Upper lobe of right lung (tissue), 1 donor: ENCODE results near the gene AKTIP. TPM values are rescaled to one million over a fixed set of nuclear protein-coding genes. Genes with fewer than 3 reads are reported as not detected.

Source experiments
- ATAC-seq: fragments of 200-7000 bp; cut with Tn5 transposase; one replicate; pipeline ENCODE4 v1.9.1; 2020; ENCODE audit warnings: mild to moderate bottlenecking, moderate library complexity
- DNase-seq: peaks from one replicate; pipeline ENCODE4 v3.0.0-alpha.2; 2020
- H3K27ac ChIP-seq: fragments of 200-600 bp; one replicate; pipeline ENCODE4 v1.8.0; 2022
- H3K27me3 ChIP-seq: fragments of 200-600 bp; one replicate; pipeline ENCODE4 v1.8.0; 2022; ENCODE audit warnings: mild to moderate bottlenecking
- H3K36me3 ChIP-seq: fragments of 200-600 bp; one replicate; pipeline ENCODE4 v1.8.0; 2022
- H3K4me1 ChIP-seq: fragments of 200-600 bp; one replicate; pipeline ENCODE4 v1.8.0; 2022
- H3K4me3 ChIP-seq: fragments of 200-600 bp; one replicate; pipeline ENCODE4 v1.8.0; 2022; ENCODE audit warnings: mild to moderate bottlenecking
- H3K9me3 ChIP-seq: fragments of 200-600 bp; one replicate; pipeline ENCODE4 v1.8.0; 2022
- intact Hi-C: fragments of 100-400 bp; cut with DNase I; formaldehyde crosslinking; loops from one replicate; pipeline ENCODE4 v1.11.0; 2022
- total RNA-seq: library from RNA; stranded (reverse); fragmentation: NEBNext Ultra II Directional; extraction: Animal tissue kit (Norgen Biotek cat#: 25700); gene quantifications from one replicate; pipeline ENCODE4 v1.2.1, GENCODE V29; 2021
- TF ChIP-seq, protein P1 (sequence below): fragments of 200-600 bp; IDR thresholded peaks from one replicate; pipeline ENCODE4 v1.8.0; 2022; ENCODE audit warnings: antibody characterized with exemption
- donor health status: DM: no; HTN: yes; CAD: no; lungs with severe emphysema.

AKTIP gene
- total RNA-seq, 1 donor from 2014 or later: 40.7 TPM

DNA sequence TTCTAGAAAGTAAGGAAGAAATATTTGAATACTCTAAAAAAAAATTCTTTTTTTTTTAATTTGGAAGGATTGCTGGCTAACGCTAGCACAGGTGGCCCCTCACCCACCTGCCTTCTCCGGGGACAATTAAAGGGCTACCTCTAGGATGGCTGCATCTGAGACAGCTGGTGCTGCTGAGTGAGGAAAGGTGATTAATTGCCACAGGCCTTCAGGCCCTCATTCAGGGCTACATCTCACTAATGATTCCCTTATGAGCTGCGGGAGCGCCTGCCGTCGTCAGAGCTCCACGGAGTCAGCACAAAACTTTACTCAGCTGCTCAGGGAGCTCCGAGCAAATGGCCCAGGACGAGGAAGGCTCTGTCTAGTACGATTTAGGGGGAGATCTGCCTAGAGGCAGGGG, 27.0 kb upstream of the AKTIP start:
- no peaks in the 10 kb centered on the region for H3K27me3 ChIP-seq
- no peak overlapping the region for H3K4me3 ChIP-seq
- DNase-seq: no peak
- TF ChIP-seq, protein P1, sequence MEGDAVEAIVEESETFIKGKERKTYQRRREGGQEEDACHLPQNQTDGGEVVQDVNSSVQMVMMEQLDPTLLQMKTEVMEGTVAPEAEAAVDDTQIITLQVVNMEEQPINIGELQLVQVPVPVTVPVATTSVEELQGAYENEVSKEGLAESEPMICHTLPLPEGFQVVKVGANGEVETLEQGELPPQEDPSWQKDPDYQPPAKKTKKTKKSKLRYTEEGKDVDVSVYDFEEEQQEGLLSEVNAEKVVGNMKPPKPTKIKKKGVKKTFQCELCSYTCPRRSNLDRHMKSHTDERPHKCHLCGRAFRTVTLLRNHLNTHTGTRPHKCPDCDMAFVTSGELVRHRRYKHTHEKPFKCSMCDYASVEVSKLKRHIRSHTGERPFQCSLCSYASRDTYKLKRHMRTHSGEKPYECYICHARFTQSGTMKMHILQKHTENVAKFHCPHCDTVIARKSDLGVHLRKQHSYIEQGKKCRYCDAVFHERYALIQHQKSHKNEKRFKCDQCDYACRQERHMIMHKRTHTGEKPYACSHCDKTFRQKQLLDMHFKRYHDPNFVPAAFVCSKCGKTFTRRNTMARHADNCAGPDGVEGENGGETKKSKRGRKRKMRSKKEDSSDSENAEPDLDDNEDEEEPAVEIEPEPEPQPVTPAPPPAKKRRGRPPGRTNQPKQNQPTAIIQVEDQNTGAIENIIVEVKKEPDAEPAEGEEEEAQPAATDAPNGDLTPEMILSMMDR: no peak
- no peaks in the 10 kb centered on the region for H3K4me1 ChIP-seq
- intact Hi-C loops: no loop called here
- no peak overlapping the region for H3K27ac ChIP-seq
- H3K9me3 ChIP-seq: no peaks in the 10 kb centered on the region
- no peak for ATAC-seq
- no peaks in the 10 kb centered on the region for H3K36me3 ChIP-seq

DNA sequence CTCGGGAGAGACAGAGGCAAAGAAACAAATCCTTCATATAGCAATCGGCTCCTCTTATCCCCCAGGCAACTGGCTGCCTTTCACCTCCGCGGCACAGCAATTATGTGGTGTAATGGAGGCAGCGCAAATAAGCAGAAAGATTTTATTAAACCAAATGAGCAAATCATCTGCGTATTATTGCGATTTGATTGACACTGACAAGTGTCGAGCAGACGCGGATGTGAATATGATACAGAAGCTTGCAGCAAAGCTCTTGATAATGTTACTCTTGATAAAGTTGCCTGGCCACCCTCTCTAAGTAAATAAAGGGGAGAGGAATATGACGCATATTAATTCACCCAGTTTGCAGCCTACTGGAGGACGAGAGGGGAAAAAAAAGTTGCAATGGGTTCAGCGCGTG, 26.5 kb upstream of the AKTIP start:
- no peak overlapping the region for H3K27ac ChIP-seq
- no peak for DNase-seq
- H3K4me3 ChIP-seq: no peak overlapping the region
- peak; percentile 43 for ATAC-seq
- H3K9me3 ChIP-seq: no peaks in the 10 kb centered on the region
- H3K4me1 ChIP-seq: no peaks in the 10 kb centered on the region
- no peaks in the 10 kb centered on the region for H3K27me3 ChIP-seq
- TF ChIP-seq, protein P1: no peak
- no peaks in the 10 kb centered on the region for H3K36me3 ChIP-seq
- intact Hi-C loops: no loop called here

DNA sequence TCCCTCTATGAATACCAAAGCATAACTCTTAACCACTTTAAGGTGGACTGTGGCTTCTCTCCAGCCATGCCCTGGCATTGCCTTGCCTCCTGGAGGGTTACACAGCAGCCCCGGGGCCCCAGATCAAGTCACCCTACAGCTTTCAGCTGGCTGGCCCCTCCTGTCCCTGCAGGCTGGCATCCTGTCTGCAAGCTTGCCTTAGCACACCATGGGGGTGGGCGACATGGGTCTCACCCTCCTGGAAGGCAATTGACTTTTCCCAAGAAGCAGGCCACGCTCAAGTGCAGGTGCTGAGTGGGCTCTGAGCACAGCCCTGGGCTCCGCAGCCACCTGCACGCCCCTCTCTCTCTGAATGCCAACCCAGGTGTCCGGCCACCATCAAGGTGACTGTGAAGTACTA, 25.8 kb upstream of the AKTIP start:
- H3K4me1 ChIP-seq: no peaks in the 10 kb centered on the region
- no peak overlapping the region for H3K27ac ChIP-seq
- H3K9me3 ChIP-seq: no peaks in the 10 kb centered on the region
- DNase-seq (no peak), ATAC-seq (no peak)
- no peaks in the 10 kb centered on the region for H3K36me3 ChIP-seq
- intact Hi-C loops: no loop called here
- TF ChIP-seq, protein P1: no peak
- no peaks in the 10 kb centered on the region for H3K27me3 ChIP-seq
- H3K4me3 ChIP-seq: no peak overlapping the region

DNA sequence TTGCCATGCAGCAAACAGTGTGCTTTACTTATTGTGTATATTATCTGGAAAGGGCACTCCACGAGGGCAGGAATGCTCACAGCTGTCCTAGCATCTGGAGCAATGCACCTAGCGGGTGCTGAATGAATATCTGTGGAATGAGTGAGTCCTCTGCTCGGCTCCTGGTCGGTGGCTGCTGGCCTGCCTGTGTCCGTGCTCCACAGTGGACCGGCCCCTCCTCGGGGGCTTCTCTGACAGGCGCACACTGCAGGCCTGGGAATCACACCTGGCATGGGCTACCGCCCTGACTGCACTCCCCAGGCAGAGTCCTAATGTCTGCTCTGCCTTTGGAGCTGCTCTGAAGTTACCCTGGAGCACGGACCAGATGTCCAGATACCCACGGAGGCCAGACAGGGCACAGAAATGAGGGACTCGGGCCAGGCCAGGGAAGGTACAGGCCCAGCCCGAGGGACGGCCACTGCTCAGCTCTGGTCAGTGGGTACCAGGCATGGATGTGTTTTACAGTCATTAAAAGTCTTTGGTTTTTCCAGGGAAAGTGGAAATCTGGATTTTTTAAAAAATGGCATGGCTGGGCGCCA, 21.1 kb upstream of the AKTIP start:
- DNase-seq (no peak), ATAC-seq (peak; percentile 22)
- Histone ChIP-seq H3K4me3 (no peak overlapping the region), H3K36me3 (no peaks in the 10 kb centered on the region), H3K9me3 (no peaks in the 10 kb centered on the region), H3K4me1 (peaks cover 3% of the 10 kb centered on the region), H3K27ac (no peak overlapping the region), H3K27me3 (no peaks in the 10 kb centered on the region)
- intact Hi-C loops: no loop called here
- TF ChIP-seq, protein P1: no peak

DNA sequence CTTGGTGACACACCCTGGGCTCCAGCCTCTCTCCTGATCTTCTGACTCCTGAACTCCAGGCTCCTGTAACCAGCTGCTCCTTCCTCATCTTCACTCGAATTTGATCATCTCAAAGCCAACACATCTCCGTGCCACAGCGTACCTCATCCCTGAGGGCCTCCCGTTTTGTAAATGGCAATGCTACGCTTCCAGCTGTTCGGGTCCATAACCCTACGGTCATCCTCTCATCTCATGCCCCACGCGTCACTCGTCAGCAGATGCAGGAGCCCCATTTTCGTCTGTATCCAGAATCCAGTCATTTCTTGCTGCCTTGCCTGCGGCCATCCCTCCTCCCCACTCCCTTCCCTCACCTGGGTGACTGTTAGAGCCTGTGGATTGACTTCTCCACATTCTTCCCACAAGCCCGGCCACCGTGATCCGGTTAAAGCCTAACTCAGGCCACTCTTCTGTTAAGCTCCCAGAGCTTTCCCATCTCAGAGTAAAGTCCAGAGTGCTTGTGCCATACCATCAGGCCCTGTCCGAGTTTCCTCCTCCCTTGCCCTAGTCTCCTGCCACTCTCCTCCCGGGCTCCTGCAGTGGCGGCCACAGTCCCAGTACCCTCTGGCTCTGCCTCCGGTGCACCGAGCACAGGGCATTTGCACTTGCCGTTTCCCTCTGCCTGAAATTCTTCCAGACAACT, 20.3 kb upstream of the AKTIP start:
- TF ChIP-seq, protein P1: no peak
- DNase-seq (no peak), ATAC-seq (no peak)
- H3K4me1 ChIP-seq: peaks cover 6% of the 10 kb centered on the region
- H3K27me3 ChIP-seq: no peaks in the 10 kb centered on the region
- H3K36me3 ChIP-seq: no peaks in the 10 kb centered on the region
- no peak overlapping the region for H3K27ac ChIP-seq
- no peak overlapping the region for H3K4me3 ChIP-seq
- intact Hi-C loops: no loop called here
- H3K9me3 ChIP-seq: no peaks in the 10 kb centered on the region
